HepG2 (cell line): ENCODE data around the gene PIEZO1. TPM values are rescaled to one million over a fixed set of nuclear protein-coding genes. Genes with fewer than 3 reads are reported as not detected.

Source experiments
- CENPX ChIP-seq: sonication (generic); formaldehyde crosslinking; IDR thresholded peaks from 2 replicates; pipeline ENCODE4 v1.9.0; 2021; ENCODE audit warnings: mild to moderate bottlenecking, missing genetic modification reagents, moderate library complexity
- FOXA3 ChIP-seq: IDR thresholded peaks from 2 replicates; pipeline ENCODE4 v1.6.1; 2016; ENCODE audit warnings: missing genetic modification reagents, missing compliant biosample characterization
- HDAC1 ChIP-seq: sonication (generic); formaldehyde crosslinking; IDR thresholded peaks from 2 replicates; pipeline ENCODE4 v1.5.1; 2020; ENCODE audit warnings: mild to moderate bottlenecking, missing genetic modification reagents
- KAT2B ChIP-seq: fragments of 150-350 bp; IDR thresholded peaks from 2 replicates; pipeline ENCODE4 v1.6.1; 2014; ENCODE audit warnings: low read depth, low read length, borderline replicate concordance
- KLF16 ChIP-seq, 2 experiments: sonication (generic) in 1 of 2; formaldehyde crosslinking in 1 of 2; IDR thresholded peaks; 2 replicates each; pipeline versions ENCODE4 v1.6.1 to v1.8.0; 2016 to 2023; ENCODE audit warnings: missing genetic modification reagents in 2 of 2, missing compliant biosample characterization in 1 of 2
- NFKB2 ChIP-seq: sonication (generic); formaldehyde crosslinking; IDR thresholded peaks from 2 replicates; pipeline ENCODE4 v1.4.0; 2020; ENCODE audit warnings: missing genetic modification reagents, borderline replicate concordance
- RARA ChIP-seq: IDR thresholded peaks from 2 replicates; pipeline ENCODE4 v1.6.1; 2016; ENCODE audit warnings: missing genetic modification reagents, missing compliant biosample characterization
- ZIK1 ChIP-seq: sonication (generic); formaldehyde crosslinking; IDR thresholded peaks from 2 replicates; pipeline ENCODE4 v1.5.0; 2020; ENCODE audit warnings: mild to moderate bottlenecking, low read depth, missing genetic modification reagents, borderline replicate concordance
- ZMAT3 ChIP-seq: sonication (generic); formaldehyde crosslinking; conservative IDR thresholded peaks from 2 replicates; pipeline ENCODE4 v1.7.0; 2021; ENCODE audit warnings: missing genetic modification reagents
- ZNF225 ChIP-seq: sonication (generic); formaldehyde crosslinking; IDR thresholded peaks from 2 replicates; pipeline ENCODE4 v1.4.0; 2020; ENCODE audit warnings: mild to moderate bottlenecking, missing genetic modification reagents
- ZNF274 ChIP-seq: sonication (generic); formaldehyde crosslinking; IDR thresholded peaks from 2 replicates; pipeline ENCODE4 v1.5.1; 2020; ENCODE audit warnings: mild to moderate bottlenecking, missing genetic modification reagents
- ZNF333 ChIP-seq: sonication (generic); formaldehyde crosslinking; IDR thresholded peaks from 2 replicates; pipeline ENCODE4 v1.4.0; 2020; ENCODE audit warnings: mild to moderate bottlenecking, missing genetic modification reagents, borderline replicate concordance
- ZNF343 ChIP-seq: sonication (generic); formaldehyde crosslinking; IDR thresholded peaks from 2 replicates; pipeline ENCODE4 v1.4.0; 2020; ENCODE audit warnings: mild to moderate bottlenecking, missing genetic modification reagents
- ZNF460 ChIP-seq: sonication (generic); formaldehyde crosslinking; IDR thresholded peaks from 2 replicates; pipeline ENCODE4 v1.5.1; 2020; ENCODE audit warnings: missing genetic modification reagents, mild to moderate bottlenecking, borderline replicate concordance
- ZNF549 ChIP-seq: sonication (generic); formaldehyde crosslinking; IDR thresholded peaks from 2 replicates; pipeline ENCODE4 v1.5.0; 2020; ENCODE audit warnings: missing genetic modification reagents
- ZNF629 ChIP-seq: sonication (generic); formaldehyde crosslinking; conservative IDR thresholded peaks from 2 replicates; pipeline ENCODE4 v1.5.0; 2020; ENCODE audit warnings: missing genetic modification reagents
- ZNF780A ChIP-seq: sonication (generic); formaldehyde crosslinking; IDR thresholded peaks from 2 replicates; pipeline ENCODE4 v1.8.0; 2022; ENCODE audit warnings: mild to moderate bottlenecking, missing genetic modification reagents, moderate library complexity
- ZNF839 ChIP-seq: sonication (generic); formaldehyde crosslinking; IDR thresholded peaks from 2 replicates; pipeline ENCODE4 v1.4.0; 2020; ENCODE audit warnings: missing genetic modification reagents, mild to moderate bottlenecking, borderline replicate concordance
- polyA plus RNA-seq, 8 experiments: library from polyadenylated mRNA; depleted of rRNA in 3 of 8; stranded (reverse) in 7 of 8; unstranded in 1 of 8; fragments of >200 nt; fragmentation: Illumina TruSeq in 4 of 8; extraction: Trizol in 4 of 8; gene quantifications; 2 replicates each; pipeline versions ENCODE4 v1.2.1 to v1.2.3, GENCODE V29; 2011 to 2016; ENCODE audit warnings: low read depth in 4 of 8, missing spikeins in 1 of 8, mixed read lengths in 1 of 8; ENCODE audit not compliant: insufficient read depth in 1 of 8
- total RNA-seq, 5 experiments: library from RNA; depleted of rRNA; stranded (reverse); fragments of >200 nt; fragmentation: Illumina TruSeq; extraction: Trizol; gene quantifications; 2 replicates each; pipeline ENCODE4 v1.2.3, GENCODE V29; 2016; ENCODE audit warnings: low read depth in 1 of 5
- TF ChIP-seq, protein P1 (sequence below): sonication (generic); formaldehyde crosslinking; IDR thresholded peaks from 2 replicates; pipeline ENCODE4 v1.4.0; 2020; ENCODE audit warnings: missing genetic modification reagents, borderline replicate concordance
- TF ChIP-seq, protein P2 (sequence below): sonication (generic); formaldehyde crosslinking; IDR thresholded peaks from 2 replicates; pipeline ENCODE4 v1.4.0; 2020; ENCODE audit warnings: low read depth, mild to moderate bottlenecking, missing genetic modification reagents
- TF ChIP-seq, protein P3 (sequence below): conservative IDR thresholded peaks from 2 replicates; pipeline ENCODE4 v1.6.1; 2018; ENCODE audit warnings: missing genetic modification reagents
- TF ChIP-seq, protein P4 (sequence below): IDR thresholded peaks from 2 replicates; pipeline ENCODE4 v1.6.1; 2016; ENCODE audit warnings: low read depth

The PIEZO1 gene
- total and polyA plus RNA-seq, 2 of the 13 experiments (the other 11 are each of a cell fraction or from before 2014, with no cell fraction given), result 67.9 to 85.0 TPM

DNA sequence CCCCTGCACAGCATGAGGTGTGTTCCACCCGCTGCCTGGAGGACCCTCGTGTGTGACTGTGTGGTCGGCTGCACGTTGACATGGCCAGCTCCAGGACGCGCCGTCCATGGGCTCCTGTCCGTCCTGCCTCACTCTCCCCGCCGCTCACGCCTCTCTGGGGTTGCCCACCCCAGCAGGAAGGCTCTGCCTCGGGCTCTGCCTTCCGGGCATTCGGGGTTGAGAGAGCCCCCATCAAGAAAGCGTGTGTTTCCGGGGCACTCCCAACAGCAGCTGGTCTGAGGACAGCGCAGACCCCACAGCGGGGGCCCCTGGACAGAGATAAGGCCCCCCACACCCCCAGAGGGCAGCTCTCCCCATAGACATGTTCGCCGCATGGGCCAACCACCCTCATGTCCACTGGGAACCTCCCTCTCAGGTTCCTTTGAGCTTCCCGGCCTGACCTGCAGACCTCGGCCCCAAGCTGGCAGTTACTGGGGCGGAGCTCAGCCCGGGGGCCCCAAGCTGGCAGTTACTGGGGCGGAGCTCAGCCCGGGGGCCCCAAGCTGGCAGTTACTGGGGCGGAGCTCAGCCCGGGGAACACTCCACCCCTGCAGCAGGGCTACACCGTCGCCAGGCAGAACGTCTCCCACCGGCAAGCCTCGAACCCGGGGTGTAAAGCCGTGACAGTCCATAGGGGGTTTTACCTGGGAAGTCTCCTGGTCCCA, 8.4 kb upstream of the PIEZO1 start (continued):
- TF ChIP-seq, protein P1, sequence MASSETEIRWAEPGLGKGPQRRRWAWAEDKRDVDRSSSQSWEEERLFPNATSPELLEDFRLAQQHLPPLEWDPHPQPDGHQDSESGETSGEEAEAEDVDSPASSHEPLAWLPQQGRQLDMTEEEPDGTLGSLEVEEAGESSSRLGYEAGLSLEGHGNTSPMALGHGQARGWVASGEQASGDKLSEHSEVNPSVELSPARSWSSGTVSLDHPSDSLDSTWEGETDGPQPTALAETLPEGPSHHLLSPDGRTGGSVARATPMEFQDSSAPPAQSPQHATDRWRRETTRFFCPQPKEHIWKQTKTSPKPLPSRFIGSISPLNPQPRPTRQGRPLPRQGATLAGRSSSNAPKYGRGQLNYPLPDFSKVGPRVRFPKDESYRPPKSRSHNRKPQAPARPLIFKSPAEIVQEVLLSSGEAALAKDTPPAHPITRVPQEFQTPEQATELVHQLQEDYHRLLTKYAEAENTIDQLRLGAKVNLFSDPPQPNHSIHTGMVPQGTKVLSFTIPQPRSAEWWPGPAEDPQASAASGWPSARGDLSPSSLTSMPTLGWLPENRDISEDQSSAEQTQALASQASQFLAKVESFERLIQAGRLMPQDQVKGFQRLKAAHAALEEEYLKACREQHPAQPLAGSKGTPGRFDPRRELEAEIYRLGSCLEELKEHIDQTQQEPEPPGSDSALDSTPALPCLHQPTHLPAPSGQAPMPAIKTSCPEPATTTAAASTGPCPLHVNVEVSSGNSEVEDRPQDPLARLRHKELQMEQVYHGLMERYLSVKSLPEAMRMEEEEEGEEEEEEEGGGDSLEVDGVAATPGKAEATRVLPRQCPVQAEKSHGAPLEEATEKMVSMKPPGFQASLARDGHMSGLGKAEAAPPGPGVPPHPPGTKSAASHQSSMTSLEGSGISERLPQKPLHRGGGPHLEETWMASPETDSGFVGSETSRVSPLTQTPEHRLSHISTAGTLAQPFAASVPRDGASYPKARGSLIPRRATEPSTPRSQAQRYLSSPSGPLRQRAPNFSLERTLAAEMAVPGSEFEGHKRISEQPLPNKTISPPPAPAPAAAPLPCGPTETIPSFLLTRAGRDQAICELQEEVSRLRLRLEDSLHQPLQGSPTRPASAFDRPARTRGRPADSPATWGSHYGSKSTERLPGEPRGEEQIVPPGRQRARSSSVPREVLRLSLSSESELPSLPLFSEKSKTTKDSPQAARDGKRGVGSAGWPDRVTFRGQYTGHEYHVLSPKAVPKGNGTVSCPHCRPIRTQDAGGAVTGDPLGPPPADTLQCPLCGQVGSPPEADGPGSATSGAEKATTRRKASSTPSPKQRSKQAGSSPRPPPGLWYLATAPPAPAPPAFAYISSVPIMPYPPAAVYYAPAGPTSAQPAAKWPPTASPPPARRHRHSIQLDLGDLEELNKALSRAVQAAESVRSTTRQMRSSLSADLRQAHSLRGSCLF, result no peak
- TF ChIP-seq KLF16 (CRISPR knock-in tag; IDR thresholded peaks at IDR 0.05), result peak in 1 of 2 experiments; percentile 53; a peak in 1 of 4 replicates
- TF ChIP-seq ZNF274, result no peak
- no peak for TF ChIP-seq ZNF629 (CRISPR knock-in tag)
- TF ChIP-seq NFKB2 (CRISPR knock-in tag), result no peak
- TF ChIP-seq, protein P2, sequence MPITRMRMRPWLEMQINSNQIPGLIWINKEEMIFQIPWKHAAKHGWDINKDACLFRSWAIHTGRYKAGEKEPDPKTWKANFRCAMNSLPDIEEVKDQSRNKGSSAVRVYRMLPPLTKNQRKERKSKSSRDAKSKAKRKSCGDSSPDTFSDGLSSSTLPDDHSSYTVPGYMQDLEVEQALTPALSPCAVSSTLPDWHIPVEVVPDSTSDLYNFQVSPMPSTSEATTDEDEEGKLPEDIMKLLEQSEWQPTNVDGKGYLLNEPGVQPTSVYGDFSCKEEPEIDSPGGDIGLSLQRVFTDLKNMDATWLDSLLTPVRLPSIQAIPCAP (CRISPR knock-in tag), result no peak
- no peak for TF ChIP-seq ZNF225 (CRISPR knock-in tag)
- peak; percentile 60 for TF ChIP-seq RARA (CRISPR knock-in tag)
- TF ChIP-seq ZNF839, result no peak
- no peak for TF ChIP-seq KAT2B
- TF ChIP-seq ZIK1 (CRISPR knock-in tag), result no peak; the same call in 1 of the 2 replicates
- 0 out of 2 replicates have a peak, but pooled peaks have one; percentile 47 for TF ChIP-seq ZMAT3 (CRISPR knock-in tag)
- no peak for TF ChIP-seq ZNF333 (CRISPR knock-in tag)
- no peak for TF ChIP-seq ZNF343 (CRISPR knock-in tag)
- TF ChIP-seq ZNF780A (CRISPR knock-in tag), result 0 out of 2 replicates have a peak, but pooled peaks have one; percentile 32
- TF ChIP-seq ZNF549 (CRISPR knock-in tag), result no peak
- TF ChIP-seq HDAC1, result peak; percentile 87
- no peak for TF ChIP-seq CENPX (CRISPR knock-in tag)
- peak; percentile 18; the same call in 1 of the 2 replicates for TF ChIP-seq ZNF460 (CRISPR knock-in tag)
- TF ChIP-seq FOXA3 (CRISPR knock-in tag), result no peak
- TF ChIP-seq, protein P3, sequence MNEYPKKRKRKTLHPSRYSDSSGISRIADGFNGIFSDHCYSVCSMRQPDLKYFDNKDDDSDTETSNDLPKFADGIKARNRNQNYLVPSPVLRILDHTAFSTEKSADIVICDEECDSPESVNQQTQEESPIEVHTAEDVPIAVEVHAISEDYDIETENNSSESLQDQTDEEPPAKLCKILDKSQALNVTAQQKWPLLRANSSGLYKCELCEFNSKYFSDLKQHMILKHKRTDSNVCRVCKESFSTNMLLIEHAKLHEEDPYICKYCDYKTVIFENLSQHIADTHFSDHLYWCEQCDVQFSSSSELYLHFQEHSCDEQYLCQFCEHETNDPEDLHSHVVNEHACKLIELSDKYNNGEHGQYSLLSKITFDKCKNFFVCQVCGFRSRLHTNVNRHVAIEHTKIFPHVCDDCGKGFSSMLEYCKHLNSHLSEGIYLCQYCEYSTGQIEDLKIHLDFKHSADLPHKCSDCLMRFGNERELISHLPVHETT (CRISPR knock-in tag), result no peak
- TF ChIP-seq, protein P4, sequence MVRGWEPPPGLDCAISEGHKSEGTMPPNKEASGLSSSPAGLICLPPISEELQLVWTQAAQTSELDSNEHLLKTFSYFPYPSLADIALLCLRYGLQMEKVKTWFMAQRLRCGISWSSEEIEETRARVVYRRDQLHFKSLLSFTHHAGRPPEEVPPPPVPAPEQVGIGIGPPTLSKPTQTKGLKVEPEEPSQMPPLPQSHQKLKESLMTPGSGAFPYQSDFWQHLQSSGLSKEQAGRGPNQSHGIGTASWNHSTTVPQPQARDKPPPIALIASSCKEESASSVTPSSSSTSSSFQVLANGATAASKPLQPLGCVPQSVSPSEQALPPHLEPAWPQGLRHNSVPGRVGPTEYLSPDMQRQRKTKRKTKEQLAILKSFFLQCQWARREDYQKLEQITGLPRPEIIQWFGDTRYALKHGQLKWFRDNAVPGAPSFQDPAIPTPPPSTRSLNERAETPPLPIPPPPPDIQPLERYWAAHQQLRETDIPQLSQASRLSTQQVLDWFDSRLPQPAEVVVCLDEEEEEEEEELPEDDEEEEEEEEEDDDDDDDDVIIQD (CRISPR knock-in tag), result no peak
